HepG2 (cell line): ENCODE data around the gene MGMT. TPM values are rescaled to one million over a fixed set of nuclear protein-coding genes. Genes with fewer than 3 reads are reported as not detected.

ENCODE experiments used
- AHR ChIP-seq: IDR thresholded peaks from 2 replicates; pipeline ENCODE4 v1.6.1; 2018; ENCODE audit warnings: missing genetic modification reagents, missing compliant biosample characterization
- ATAD3A ChIP-seq: sonication (generic); formaldehyde crosslinking; IDR thresholded peaks from 2 replicates; pipeline ENCODE4 v1.4.0; 2020; ENCODE audit warnings: missing genetic modification reagents
- BRCA1 ChIP-seq: sonication (generic); formaldehyde crosslinking; IDR thresholded peaks from 2 replicates; pipeline ENCODE4 v1.4.0; 2020; ENCODE audit warnings: missing genetic modification reagents
- FOXC1 ChIP-seq: sonication (generic); formaldehyde crosslinking; IDR thresholded peaks from 2 replicates; pipeline ENCODE4 v1.8.0; 2022; ENCODE audit warnings: mild to moderate bottlenecking, missing genetic modification reagents, borderline replicate concordance
- FOXK1 ChIP-seq: sonication (generic); formaldehyde crosslinking; IDR thresholded peaks from 2 replicates; pipeline ENCODE4 v1.4.0; 2020; ENCODE audit warnings: low read depth, missing genetic modification reagents, borderline replicate concordance
- HES4 ChIP-seq: sonication (generic); formaldehyde crosslinking; IDR thresholded peaks from 2 replicates; pipeline ENCODE4 v1.9.0; 2021; ENCODE audit warnings: mild to moderate bottlenecking, missing genetic modification reagents, borderline replicate concordance
- IKZF4 ChIP-seq: sonication (generic); formaldehyde crosslinking; IDR thresholded peaks from 2 replicates; pipeline ENCODE4 v1.5.1; 2020; ENCODE audit warnings: borderline replicate concordance, mild to moderate bottlenecking, low read depth, missing genetic modification reagents; ENCODE audit errors: not compliant biosample characterization
- NFE2 ChIP-seq: sonication (generic); formaldehyde crosslinking; IDR thresholded peaks from 2 replicates; pipeline ENCODE4 v1.4.0; 2020; ENCODE audit warnings: missing genetic modification reagents
- NFIB ChIP-seq: sonication (generic); formaldehyde crosslinking; IDR thresholded peaks from 2 replicates; pipeline ENCODE4 v1.9.0; 2021; ENCODE audit warnings: missing genetic modification reagents, mild to moderate bottlenecking, borderline replicate concordance
- NFYC ChIP-seq: IDR thresholded peaks from 2 replicates; pipeline ENCODE4 v1.6.1; 2016; ENCODE audit warnings: missing genetic modification reagents, missing compliant biosample characterization
- POLR2G ChIP-seq: fragments of 200-400 bp; formaldehyde crosslinking; IDR thresholded peaks from 2 replicates; pipeline ENCODE4 v1.6.1; 2018; ENCODE audit warnings: mild to moderate bottlenecking, low read depth, low read length, moderate library complexity
- SMAD1 ChIP-seq: sonication (generic); formaldehyde crosslinking; IDR thresholded peaks from 2 replicates; pipeline ENCODE4 v1.4.0; 2020; ENCODE audit warnings: missing genetic modification reagents, low read depth, mild to moderate bottlenecking, borderline replicate concordance
- SRF ChIP-seq: IDR thresholded peaks from 2 replicates; pipeline ENCODE4 v1.6.1; 2011; ENCODE audit warnings: mild to moderate bottlenecking, low read depth, low read length, moderate library complexity
- THRA ChIP-seq: sonication (generic); formaldehyde crosslinking; IDR thresholded peaks from 2 replicates; pipeline ENCODE4 v1.4.0; 2020; ENCODE audit warnings: missing genetic modification reagents, borderline replicate concordance
- ZNF644 ChIP-seq: IDR thresholded peaks from 2 replicates; pipeline ENCODE4 v1.6.1; 2016; ENCODE audit warnings: low read depth
- ZNF709 ChIP-seq: sonication (generic); formaldehyde crosslinking; IDR thresholded peaks from 2 replicates; pipeline ENCODE4 v1.5.0; 2020; ENCODE audit warnings: mild to moderate bottlenecking, missing genetic modification reagents
- ZNF841 ChIP-seq: sonication (generic); formaldehyde crosslinking; IDR thresholded peaks from 2 replicates; pipeline ENCODE4 v1.8.1; 2023; ENCODE audit warnings: missing genetic modification reagents, borderline replicate concordance
- ZNF891 ChIP-seq: sonication (generic); formaldehyde crosslinking; IDR thresholded peaks from 2 replicates; pipeline ENCODE4 v1.5.0; 2020; ENCODE audit warnings: mild to moderate bottlenecking, missing genetic modification reagents
- polyA plus RNA-seq, 8 experiments: library from polyadenylated mRNA; depleted of rRNA in 3 of 8; stranded (reverse) in 7 of 8; unstranded in 1 of 8; fragments of >200 nt; fragmentation: Illumina TruSeq in 4 of 8; extraction: Trizol in 4 of 8; gene quantifications; 2 replicates each; pipeline versions ENCODE4 v1.2.1 to v1.2.3, GENCODE V29; 2011 to 2016; ENCODE audit warnings: low read depth in 4 of 8, missing spikeins in 1 of 8, mixed read lengths in 1 of 8; ENCODE audit not compliant: insufficient read depth in 1 of 8
- total RNA-seq, 5 experiments: library from RNA; depleted of rRNA; stranded (reverse); fragments of >200 nt; fragmentation: Illumina TruSeq; extraction: Trizol; gene quantifications; 2 replicates each; pipeline ENCODE4 v1.2.3, GENCODE V29; 2016; ENCODE audit warnings: low read depth in 1 of 5
- TF ChIP-seq, protein P1 (sequence below): sonication (generic); formaldehyde crosslinking; IDR thresholded peaks from 2 replicates; pipeline ENCODE4 v1.5.0; 2020; ENCODE audit warnings: missing genetic modification reagents
- TF ChIP-seq, protein P2 (sequence below): sonication (generic); formaldehyde crosslinking; IDR thresholded peaks from 2 replicates; pipeline ENCODE4 v1.8.0; 2022; ENCODE audit warnings: mild to moderate bottlenecking, missing genetic modification reagents
- TF ChIP-seq, protein P3 (sequence below): sonication (generic); formaldehyde crosslinking; IDR thresholded peaks from 2 replicates; pipeline ENCODE4 v1.8.0; 2022; ENCODE audit warnings: mild to moderate bottlenecking, missing genetic modification reagents, borderline replicate concordance

The MGMT gene
- total and polyA plus RNA-seq, 2 of the 13 experiments (the other 11 are each of a cell fraction or from before 2014, with no cell fraction given) = 12.0 to 19.5 TPM

- TF ChIP-seq, protein P1, sequence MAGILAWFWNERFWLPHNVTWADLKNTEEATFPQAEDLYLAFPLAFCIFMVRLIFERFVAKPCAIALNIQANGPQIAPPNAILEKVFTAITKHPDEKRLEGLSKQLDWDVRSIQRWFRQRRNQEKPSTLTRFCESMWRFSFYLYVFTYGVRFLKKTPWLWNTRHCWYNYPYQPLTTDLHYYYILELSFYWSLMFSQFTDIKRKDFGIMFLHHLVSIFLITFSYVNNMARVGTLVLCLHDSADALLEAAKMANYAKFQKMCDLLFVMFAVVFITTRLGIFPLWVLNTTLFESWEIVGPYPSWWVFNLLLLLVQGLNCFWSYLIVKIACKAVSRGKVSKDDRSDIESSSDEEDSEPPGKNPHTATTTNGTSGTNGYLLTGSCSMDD = no peak
- no peak for TF ChIP-seq AHR (CRISPR knock-in tag)
- no peak for TF ChIP-seq SMAD1 (CRISPR knock-in tag)
- no peak for TF ChIP-seq ZNF644 (CRISPR knock-in tag)
- no peak; the same call in 1 of the 2 replicates for TF ChIP-seq FOXK1 (CRISPR knock-in tag)
- TF ChIP-seq NFYC (CRISPR knock-in tag) = no peak
- peak; percentile 25; the same call in 1 of the 2 replicates for TF ChIP-seq THRA
- TF ChIP-seq ZNF841 (CRISPR knock-in tag) = no peak
- no peak for TF ChIP-seq FOXC1
- peak; percentile 96 for TF ChIP-seq SRF
- TF ChIP-seq BRCA1 (CRISPR knock-in tag) = no peak
- TF ChIP-seq NFE2 (CRISPR knock-in tag) = no peak
- no peak for TF ChIP-seq POLR2G
- TF ChIP-seq HES4 (CRISPR knock-in tag) = no peak
- TF ChIP-seq, protein P2, sequence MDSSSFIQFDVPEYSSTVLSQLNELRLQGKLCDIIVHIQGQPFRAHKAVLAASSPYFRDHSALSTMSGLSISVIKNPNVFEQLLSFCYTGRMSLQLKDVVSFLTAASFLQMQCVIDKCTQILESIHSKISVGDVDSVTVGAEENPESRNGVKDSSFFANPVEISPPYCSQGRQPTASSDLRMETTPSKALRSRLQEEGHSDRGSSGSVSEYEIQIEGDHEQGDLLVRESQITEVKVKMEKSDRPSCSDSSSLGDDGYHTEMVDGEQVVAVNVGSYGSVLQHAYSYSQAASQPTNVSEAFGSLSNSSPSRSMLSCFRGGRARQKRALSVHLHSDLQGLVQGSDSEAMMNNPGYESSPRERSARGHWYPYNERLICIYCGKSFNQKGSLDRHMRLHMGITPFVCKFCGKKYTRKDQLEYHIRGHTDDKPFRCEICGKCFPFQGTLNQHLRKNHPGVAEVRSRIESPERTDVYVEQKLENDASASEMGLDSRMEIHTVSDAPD = no peak
- no peak for TF ChIP-seq ATAD3A (CRISPR knock-in tag)
- TF ChIP-seq IKZF4 (CRISPR knock-in tag) = no peak
- no peak for TF ChIP-seq ZNF891
- TF ChIP-seq, protein P3, sequence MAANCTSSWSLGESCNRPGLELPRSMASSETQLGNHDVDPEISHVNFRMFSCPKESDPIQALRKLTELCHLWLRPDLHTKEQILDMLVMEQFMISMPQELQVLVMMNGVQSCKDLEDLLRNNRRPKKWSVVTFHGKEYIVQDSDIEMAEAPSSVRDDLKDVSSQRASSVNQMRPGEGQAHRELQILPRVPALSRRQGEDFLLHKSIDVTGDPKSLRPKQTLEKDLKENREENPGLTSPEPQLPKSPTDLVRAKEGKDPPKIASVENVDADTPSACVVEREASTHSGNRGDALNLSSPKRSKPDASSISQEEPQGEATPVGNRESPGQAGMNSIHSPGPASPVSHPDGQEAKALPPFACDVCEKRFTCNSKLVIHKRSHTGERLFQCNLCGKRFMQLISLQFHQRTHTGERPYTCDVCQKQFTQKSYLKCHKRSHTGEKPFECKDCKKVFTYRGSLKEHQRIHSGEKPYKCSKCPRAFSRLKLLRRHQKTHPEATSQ (CRISPR knock-in tag) = no peak; the same call in 1 of the 2 replicates
- TF ChIP-seq ZNF709 = no peak
- no peak for TF ChIP-seq NFIB (CRISPR knock-in tag)
Observed at GRCh38 chr10:129462257-129462795, 4.7 kb upstream of the MGMT start (continued).
